ENCODE data around the gene FLYWCH1.

Gene FLYWCH1

DNA sequence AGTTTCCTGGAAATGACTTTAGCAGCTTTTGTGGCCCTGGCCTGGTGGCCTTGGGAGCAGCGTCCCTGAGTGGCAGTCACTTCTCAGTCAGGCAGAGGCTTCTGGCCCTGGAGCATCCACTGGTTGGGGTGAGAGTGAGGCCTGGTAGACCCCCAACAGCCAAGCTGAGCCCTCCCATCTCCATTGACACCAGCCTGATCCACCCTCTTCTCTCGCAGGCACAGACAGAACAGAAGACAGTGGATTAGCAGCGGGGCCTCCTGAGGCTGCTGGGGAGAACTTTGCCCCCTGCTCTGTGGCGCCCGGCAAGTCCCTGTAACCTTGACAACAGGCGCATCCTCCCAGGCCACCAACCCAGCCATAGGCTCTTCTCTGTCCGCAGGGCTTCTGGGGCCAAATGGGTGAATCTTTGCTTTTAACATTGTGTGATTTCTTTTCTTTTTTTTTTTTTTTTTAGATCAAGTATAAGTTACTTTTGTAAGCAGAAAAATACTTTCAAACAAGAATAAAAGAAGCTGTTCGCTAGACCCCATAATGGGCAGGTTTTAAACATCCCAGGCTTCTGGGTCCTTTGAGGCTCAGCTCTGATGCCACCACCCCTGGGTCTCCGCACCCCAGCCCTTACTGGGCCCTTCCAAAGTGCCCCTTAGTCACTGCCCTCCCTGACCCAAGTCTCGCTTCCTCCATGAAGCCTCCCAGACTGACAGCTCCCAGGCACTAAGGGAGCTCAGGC is 12.7 kb upstream of the FLYWCH1 start:
- DNase-seq (ENCODE audit: low read depth, low spot score), result no peak

DNA sequence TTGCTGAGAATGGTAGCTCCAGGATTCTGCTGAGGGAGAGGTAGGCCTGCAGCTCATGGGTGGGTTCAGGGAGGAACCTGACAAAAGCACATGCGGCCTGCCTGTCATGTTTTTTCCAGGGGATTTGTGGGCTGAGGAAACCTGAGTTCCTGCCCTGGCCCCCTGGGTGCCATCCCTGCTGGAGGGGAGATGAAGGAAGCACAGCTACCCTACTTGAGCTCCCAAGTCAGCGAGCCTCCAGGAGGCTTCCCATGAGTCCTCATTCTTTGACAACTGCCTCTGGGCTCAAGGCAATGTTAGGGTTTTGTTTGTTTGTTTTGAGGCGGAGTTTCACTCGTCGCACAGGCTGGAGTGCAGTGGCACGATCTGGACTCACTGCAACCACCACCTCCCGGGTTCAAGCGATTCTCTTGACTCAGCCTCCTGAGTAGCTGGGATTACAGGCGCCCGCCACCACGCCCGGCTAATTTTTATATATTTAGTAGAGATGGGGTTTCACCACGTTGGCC is 12.1 kb upstream of the FLYWCH1 start:
- DNase-seq (ENCODE audit: low read depth, low spot score), result no peak

- no peak for DNase-seq (ENCODE audit: low read depth, low spot score)
Measured at GRCh38 chr16:2900526-2901075, 11.1 kb upstream of the FLYWCH1 start.

GRCh38 chr16:2902337-2903130 is 9.2 kb upstream of the FLYWCH1 start:
- no peak for DNase-seq (ENCODE audit: low read depth, low spot score)

GRCh38 chr16:2904100-2904921 is 7.4 kb upstream of the FLYWCH1 start:
- DNase-seq (ENCODE audit: low read depth, low spot score), result peak; percentile 50

- no peak for DNase-seq (ENCODE audit: low read depth, low spot score)
Measured at GRCh38 chr16:2904922-2905240, 6.8 kb upstream of the FLYWCH1 start.

- peak; percentile 78 for DNase-seq (ENCODE audit: low read depth, low spot score)
Measured at GRCh38 chr16:2905241-2905987, 6.3 kb upstream of the FLYWCH1 start.

GRCh38 chr16:2905988-2906387 is 5.7 kb upstream of the FLYWCH1 start:
- DNase-seq (ENCODE audit: low read depth, low spot score), result no peak

DNA sequence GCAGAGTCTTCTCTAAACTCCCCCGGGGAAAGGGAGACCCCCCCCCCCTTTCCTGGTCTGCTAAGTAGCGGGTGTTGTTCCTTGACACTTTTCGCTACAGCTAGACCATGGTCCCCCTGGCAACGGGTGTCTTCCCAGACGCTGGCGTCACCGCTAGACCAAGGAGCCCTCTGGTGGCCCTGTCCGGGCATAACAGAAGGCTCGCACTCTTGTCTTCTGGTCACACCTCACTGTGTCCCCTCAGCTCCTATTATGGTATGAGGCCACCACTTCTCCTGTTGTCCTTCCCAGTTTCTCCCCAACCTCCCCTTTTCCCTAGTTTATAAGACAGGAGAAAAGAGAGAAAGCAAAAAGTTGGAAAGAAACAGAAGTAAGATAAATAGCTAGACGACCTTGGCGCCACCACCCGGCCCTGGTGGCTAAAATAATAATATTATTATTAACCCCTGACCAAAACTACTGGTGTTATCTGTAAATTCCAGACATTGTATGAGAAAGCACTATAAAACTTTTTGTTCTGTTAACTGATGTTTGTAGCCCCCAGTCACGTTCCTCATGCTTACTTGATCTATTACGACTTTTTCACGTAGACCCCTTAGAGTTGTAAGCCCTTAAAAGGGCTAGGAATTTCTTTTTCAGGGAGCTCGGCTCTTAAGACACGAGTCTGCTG is 4.5 kb upstream of the FLYWCH1 start:
- peak; percentile 13 for DNase-seq (ENCODE audit: low read depth, low spot score)

- DNase-seq (ENCODE audit: low read depth, low spot score), result no peak
Measured at GRCh38 chr16:2910441-2910969, 1.2 kb upstream of the FLYWCH1 start.

DNA sequence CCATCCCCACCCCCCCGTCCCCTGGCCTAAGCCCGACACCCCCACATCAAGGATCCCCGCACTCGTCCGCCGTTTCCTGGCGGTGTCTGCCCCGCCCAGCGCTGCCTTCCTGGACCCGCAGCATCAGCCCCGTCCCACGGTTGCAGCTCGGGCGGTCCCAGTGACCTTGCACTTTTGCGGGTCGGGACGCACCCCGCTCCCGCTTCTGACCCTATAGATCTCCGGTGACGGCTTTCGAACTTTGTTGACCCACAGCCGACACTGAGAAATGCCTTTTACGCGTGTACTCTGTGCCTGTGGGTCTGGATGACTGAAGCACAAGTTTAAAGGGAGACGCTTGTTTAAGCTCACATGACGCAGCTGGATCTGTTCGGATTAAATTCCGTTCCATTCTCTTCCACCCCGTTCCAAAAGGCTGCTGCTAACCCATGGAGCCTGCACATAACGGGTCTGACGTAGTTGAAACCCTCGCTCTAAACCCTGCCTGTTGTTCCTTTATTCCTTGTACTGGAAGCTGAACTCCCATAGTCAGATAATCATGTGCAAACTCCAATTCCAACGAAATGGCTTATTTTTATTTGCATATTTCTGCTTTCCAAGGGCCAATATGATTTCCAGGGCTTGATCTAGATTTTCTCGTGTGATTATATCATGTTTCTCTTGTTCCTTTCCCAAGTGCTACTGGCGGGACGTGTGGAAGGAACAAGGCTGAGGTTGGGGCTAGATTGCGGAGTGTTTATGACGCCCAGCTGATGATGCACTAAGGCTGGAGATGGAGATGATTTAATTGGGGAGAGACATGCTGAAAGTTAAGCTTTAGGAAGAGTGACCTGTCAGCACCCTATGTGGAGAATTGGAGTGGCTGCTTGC is 834 bp downstream of the FLYWCH1 start:
- no peak for DNase-seq (ENCODE audit: low read depth, low spot score)

GRCh38 chr16:2913603-2914002 is 1.9 kb downstream of the FLYWCH1 start:
- DNase-seq (ENCODE audit: low read depth, low spot score), result no peak

GRCh38 chr16:2914233-2914632 is 2.5 kb downstream of the FLYWCH1 start:
- DNase-seq (ENCODE audit: low read depth, low spot score), result no peak

DNA sequence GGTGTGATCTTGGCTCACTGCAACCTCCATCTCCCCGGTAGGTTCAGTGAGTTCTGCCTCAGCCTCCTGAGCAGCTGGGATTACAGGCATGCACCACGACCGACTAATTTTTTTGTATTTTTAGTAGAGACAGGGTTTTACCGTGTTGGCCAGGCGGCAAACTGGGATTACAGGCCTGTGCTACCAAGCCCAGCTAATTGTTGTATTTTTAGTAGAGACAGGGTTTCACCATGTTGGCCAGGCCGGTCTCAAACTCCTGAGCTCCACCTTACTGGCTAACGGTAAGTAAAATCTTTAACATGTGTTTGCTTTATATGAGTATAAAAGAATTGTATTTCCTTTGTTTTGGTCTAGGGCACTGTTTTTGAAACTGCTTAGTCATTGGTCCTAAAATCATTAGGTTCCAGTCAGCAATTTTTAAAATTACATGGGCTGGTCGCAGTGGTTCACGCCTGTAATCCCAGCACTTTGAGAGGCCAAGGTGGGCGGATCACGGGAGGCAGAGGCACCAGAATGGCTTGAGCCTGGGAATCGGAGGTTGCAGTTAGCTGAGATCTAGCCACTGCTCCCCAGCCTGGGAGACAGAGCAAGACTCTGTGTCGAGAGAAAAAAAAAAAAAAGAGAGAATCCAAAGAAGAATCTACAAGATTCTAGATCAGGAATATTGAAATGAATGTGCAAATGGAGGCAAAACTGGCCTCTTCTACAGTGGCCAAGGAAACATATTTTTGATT is 3.6 kb downstream of the FLYWCH1 start:
- DNase-seq (ENCODE audit: low read depth, low spot score), result no peak

DNA sequence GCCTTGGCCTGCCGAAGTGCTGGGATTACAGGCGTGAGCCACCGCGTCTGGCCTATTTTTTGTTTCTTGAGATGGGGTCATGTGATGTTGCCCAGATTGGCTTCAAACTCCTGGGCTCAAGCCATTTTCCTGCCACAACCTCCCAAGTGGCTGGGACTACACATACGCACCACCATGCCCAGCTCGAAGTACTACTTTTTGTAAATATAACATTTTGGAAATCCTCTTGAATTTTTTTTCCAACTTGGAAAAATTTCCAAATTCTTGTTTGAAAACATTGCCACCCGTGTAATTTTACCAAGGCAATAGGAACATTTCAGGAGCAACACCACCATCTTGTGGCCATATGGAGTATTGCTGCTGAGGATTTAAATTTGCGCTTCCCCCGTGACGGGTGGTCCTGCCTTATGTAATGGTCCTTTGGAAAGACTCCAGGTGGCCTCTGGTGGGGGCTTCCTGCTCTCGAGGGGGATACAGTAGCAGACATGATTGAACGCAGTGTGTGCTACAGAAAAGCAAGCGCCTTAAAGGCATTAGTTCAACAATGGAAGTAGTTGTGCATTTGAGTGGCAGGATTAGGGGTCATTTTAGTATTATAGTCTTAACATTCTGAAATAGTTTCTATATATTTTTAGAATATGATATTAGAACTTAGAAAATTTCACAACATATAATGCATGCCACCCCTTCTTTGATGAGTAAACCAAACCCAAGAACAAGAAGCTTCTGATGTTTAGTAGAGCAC is 8.0 kb downstream of the FLYWCH1 start:
- DNase-seq (ENCODE audit: low read depth, low spot score), result peak; percentile 9

DNA sequence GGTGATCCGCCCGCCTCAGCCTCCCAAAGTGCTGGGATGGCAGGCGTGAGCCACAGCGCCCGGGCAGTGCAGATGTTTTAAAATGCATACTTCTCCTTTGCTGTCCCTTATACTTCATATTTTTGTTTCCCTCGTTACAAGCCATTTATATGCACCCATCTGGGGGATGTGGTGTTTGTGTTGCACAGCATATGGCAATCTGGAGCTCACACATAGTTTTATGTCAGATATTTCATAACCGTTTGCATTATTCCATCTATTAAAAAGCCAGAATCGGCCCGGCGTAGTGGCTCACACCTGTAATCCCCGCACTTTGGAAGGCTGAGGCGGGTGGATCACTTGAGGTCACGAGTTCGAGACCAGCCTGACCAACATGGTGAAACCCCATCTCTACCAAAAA is 11.8 kb downstream of the FLYWCH1 start:
- DNase-seq (ENCODE audit: low read depth, low spot score), result no peak

GRCh38 chr16:2924901-2925755 is 13.4 kb downstream of the FLYWCH1 start:
- DNase-seq (ENCODE audit: low read depth, low spot score), result no peak

Measured in activated CD4-positive, CD25-positive, alpha-beta regulatory T cell treated with anti-CD3 and anti-CD28 coated beads, Interleukin-2, amount 50 U/mL, for 16 hours (primary cell).